NOMO-1 treated with dmso at 0.1 percent for 144 hours (cell line): ENCODE measurements around the gene AQR.

Experiments used
- DNase-seq: peaks from one replicate; lab custom pipeline; 2025; ENCODE audit not compliant: unreplicated experiment; lab: John Stamatoyannopoulos, UW

The AQR gene

GRCh38 chr15:34883042-34883441 is 86.5 kb downstream of the AQR start:
- DNase-seq = no peak

- no peak for DNase-seq
These were observed 90.4 kb downstream of the AQR start for GRCh38 chr15:34879107-34879506.

GRCh38 chr15:34876640-34877039 is 92.9 kb downstream of the AQR start:
- no peak for DNase-seq

- no peak for DNase-seq
These were observed 100.4 kb downstream of the AQR start for GRCh38 chr15:34869110-34869509.

GRCh38 chr15:34865531-34865930 is 104.0 kb downstream of the AQR start:
- no peak for DNase-seq

GRCh38 chr15:34861214-34861613 is 108.3 kb downstream of the AQR start:
- no peak for DNase-seq

- no peak for DNase-seq
These were observed 113.6 kb downstream of the AQR start for GRCh38 chr15:34855893-34856292.

- DNase-seq = no peak
These were observed 114.1 kb downstream of the AQR start for GRCh38 chr15:34855413-34855812.

GRCh38 chr15:34854232-34854631 is 115.3 kb downstream of the AQR start:
- no peak for DNase-seq

- no peak for DNase-seq
These were observed 116.4 kb downstream of the AQR start for GRCh38 chr15:34853001-34853758.

GRCh38 chr15:34851751-34852150 is 117.8 kb downstream of the AQR start:
- no peak for DNase-seq

- no peak for DNase-seq
These were observed 118.5 kb downstream of the AQR start for GRCh38 chr15:34851007-34851406.

GRCh38 chr15:34850121-34850520 is 119.4 kb downstream of the AQR start:
- no peak for DNase-seq

GRCh38 chr15:34849364-34849959 is 120.1 kb downstream of the AQR start:
- DNase-seq = no peak

- peak; percentile 24 for DNase-seq
These were observed 121.9 kb downstream of the AQR start for GRCh38 chr15:34847598-34847997.

- no peak for DNase-seq
These were observed 128.2 kb downstream of the AQR start for GRCh38 chr15:34841262-34841725.

- no peak for DNase-seq
These were observed 131.3 kb downstream of the AQR start for GRCh38 chr15:34838282-34838681.

- no peak for DNase-seq
These were observed 132.1 kb downstream of the AQR start for GRCh38 chr15:34837246-34838016.

- no peak for DNase-seq
These were observed 141.2 kb downstream of the AQR start for GRCh38 chr15:34828145-34828911.

GRCh38 chr15:34821831-34822230 is 147.7 kb downstream of the AQR start:
- no peak for DNase-seq

- DNase-seq = no peak
These were observed 149.4 kb downstream of the AQR start for GRCh38 chr15:34820110-34820509.
